Stomach (tissue), 4 donors: ENCODE measurements around the gene NPIPA5.
"Not testable (repeated sequence)": the region's sequence is repeated elsewhere in the genome, so short reads cannot be mapped to it uniquely, and the experiment has no call there.

ENCODE experiments used
- POLR2AphosphoS5 ChIP-seq, 3 donors: sonication (generic); formaldehyde crosslinking; IDR thresholded peaks; one replicate each; pipeline ENCODE4 v1.6.1; 2016; ENCODE audit warnings: antibody characterized with exemption in 3 of 3
- TF ChIP-seq, protein P1 (sequence below), 7 experiments: fragments of 450-650 bp in 4 of 7; fragments of 200-600 bp in 3 of 7; sonication (generic) in 3 of 7; IDR thresholded peaks; one replicate each; pipeline ENCODE4 v1.5.1; 2016 to 2019; ENCODE audit warnings: antibody characterized with exemption in 7 of 7, control low read depth in 2 of 7, mild to moderate bottlenecking in 1 of 7

- TF ChIP-seq, protein P1, sequence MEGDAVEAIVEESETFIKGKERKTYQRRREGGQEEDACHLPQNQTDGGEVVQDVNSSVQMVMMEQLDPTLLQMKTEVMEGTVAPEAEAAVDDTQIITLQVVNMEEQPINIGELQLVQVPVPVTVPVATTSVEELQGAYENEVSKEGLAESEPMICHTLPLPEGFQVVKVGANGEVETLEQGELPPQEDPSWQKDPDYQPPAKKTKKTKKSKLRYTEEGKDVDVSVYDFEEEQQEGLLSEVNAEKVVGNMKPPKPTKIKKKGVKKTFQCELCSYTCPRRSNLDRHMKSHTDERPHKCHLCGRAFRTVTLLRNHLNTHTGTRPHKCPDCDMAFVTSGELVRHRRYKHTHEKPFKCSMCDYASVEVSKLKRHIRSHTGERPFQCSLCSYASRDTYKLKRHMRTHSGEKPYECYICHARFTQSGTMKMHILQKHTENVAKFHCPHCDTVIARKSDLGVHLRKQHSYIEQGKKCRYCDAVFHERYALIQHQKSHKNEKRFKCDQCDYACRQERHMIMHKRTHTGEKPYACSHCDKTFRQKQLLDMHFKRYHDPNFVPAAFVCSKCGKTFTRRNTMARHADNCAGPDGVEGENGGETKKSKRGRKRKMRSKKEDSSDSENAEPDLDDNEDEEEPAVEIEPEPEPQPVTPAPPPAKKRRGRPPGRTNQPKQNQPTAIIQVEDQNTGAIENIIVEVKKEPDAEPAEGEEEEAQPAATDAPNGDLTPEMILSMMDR (IDR thresholded peaks at IDR 0.05): not testable (repeated sequence)
- TF ChIP-seq POLR2AphosphoS5 (IDR thresholded peaks at IDR 0.05): not testable (repeated sequence)
These were observed 42.5 kb downstream of the NPIPA5 start for GRCh38 chr16:15335609-15336008.
